Measurements from ENCODE around the gene TTC6.

DNA sequence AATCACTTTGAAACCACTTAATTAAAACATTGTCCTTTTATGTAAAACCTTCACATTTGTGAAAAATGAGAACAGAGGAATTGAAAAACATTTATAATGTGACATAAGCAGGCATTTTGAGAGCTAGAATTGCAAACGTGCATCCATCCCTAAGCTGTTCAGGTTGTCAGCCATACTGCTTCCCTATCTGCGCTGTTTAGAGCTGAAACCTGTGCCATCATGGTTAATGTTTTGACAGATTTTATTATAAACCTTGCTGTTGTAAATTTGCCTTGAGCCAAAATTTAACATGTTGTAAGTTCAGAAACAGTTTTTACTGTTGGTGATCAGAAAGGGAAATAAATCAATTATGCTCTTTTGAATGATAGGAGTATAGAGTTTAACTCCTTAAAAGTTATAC is 32.2 kb upstream of the TTC6 start:
- TF ChIP-seq, protein P1, sequence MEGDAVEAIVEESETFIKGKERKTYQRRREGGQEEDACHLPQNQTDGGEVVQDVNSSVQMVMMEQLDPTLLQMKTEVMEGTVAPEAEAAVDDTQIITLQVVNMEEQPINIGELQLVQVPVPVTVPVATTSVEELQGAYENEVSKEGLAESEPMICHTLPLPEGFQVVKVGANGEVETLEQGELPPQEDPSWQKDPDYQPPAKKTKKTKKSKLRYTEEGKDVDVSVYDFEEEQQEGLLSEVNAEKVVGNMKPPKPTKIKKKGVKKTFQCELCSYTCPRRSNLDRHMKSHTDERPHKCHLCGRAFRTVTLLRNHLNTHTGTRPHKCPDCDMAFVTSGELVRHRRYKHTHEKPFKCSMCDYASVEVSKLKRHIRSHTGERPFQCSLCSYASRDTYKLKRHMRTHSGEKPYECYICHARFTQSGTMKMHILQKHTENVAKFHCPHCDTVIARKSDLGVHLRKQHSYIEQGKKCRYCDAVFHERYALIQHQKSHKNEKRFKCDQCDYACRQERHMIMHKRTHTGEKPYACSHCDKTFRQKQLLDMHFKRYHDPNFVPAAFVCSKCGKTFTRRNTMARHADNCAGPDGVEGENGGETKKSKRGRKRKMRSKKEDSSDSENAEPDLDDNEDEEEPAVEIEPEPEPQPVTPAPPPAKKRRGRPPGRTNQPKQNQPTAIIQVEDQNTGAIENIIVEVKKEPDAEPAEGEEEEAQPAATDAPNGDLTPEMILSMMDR (IDR thresholded peaks at IDR 0.05) = no peak
- no peak for TF ChIP-seq ZFX (IDR thresholded peaks at IDR 0.05; ENCODE audit: borderline replicate concordance)

Measured in 22Rv1 (cell line).